SK-MEL-5 (cell line): Measurements from ENCODE around the gene CTDSPL2. TPM values are rescaled to one million over a fixed set of nuclear protein-coding genes. Genes with fewer than 3 reads are reported as not detected.

Experiments
- DNase-seq: peaks from one replicate; pipeline ENCODE4 v3.0.0-alpha.2; 2016; ENCODE audit warnings: low read depth, low spot score
- in situ Hi-C: cut with HindIII; loops from 2 replicates; pipeline ENCODE4 v1.10.0; 2016; ENCODE audit warnings: low sequenced_read_pairs, high pct_unique_total_duplicates, low pct_unique_long_range_greater_than_20kb
- total RNA-seq: library from RNA; depleted of rRNA; stranded (reverse); fragments of >200 nt; shearing (Covaris generic); gene quantifications from 2 replicates; pipeline ENCODE4 v1.2.3, GENCODE V29; 2014; rRNA removed

The CTDSPL2 gene
- total RNA-seq, 1 experiment from 2014 or later, result 56.2 TPM

DNA sequence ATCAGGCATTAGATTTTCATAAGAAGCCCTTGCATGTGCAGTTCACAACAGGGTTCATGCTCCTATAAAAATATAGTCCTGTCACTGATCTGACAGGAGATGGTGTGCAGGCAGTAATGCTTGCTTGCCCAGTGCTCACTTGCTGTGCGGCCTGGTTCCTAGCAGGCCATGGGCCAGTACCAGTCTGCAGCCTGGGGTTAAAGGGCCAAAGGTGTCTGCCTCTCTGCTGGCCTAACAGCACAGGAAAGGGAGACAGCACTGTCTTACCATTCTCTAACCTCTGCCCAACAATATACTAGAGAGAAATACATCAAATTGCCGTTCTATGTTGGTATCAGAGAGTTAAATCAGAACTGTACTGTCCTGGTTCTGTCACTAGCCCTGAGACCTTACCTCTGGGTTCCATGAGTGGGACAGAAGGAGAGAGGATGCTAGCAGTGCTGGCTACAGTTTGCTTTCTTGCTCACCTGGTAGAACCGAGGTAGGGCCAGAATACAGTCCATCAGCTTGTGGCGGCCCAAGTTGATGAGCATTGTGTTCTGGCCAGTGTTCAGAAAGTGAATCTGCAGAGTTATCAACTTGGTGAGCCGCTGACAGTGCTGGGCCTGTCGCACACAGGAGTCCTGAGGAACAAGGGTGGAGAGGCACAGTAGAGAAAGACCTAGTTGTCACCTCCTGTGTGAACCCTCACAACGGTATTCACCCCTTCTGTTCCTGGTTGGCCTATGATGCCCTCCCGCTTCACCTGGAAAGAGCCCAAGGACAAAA, 138.1 kb downstream of the CTDSPL2 start:
- in situ Hi-C loops, result no loop called here

DNA sequence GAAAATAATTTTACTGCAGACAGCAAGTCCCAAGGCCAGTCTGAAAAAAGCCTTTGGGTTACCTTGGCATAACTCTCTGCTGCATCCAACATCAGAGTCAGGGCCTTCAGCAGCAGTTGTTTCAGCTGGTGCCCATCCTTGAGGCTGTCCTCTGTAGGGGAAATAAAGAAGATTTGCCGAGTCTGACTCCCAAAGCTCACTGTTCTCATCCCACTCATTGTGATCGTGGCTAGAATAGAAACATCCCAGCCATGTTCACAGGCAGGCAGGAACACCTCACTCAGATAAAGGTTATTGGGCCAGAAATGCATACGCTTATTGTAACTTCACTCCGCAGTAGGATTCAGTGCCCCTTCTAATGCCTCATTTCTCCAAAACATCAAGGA, 138.7 kb downstream of the CTDSPL2 start:
- DNase-seq, result no peak
- in situ Hi-C loops, result no loop called here

More for the DNA sequence above, 138.1 kb downstream of the CTDSPL2 start:
- no peak for DNase-seq

DNA sequence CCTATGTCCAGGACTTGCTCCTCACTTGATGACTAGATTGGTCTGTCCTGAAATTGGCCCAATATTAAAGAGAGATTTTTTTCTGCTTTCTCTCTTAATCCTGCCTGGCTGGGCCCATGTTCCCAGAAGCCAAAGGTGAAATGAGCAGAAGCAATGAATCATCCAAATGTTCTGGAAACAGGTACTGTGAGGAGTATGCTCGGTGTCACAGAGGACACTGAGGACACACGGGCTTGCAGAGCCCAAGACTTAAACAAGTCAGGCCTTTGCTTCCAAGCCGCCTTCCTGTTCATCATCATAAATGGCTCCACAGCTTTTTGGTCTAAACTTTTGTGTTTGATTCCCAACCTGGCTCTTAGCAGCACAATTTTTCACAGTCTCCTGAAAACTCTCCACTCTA, 140.9 kb downstream of the CTDSPL2 start:
- no peak for DNase-seq
- in situ Hi-C loops, result no loop called here

- DNase-seq, result no peak
- in situ Hi-C loops, result no loop called here
Observed at GRCh38 chr15:44569316-44569715, 141.9 kb downstream of the CTDSPL2 start.

GRCh38 chr15:44570361-44570760, 142.9 kb downstream of the CTDSPL2 start:
- in situ Hi-C loops, result no loop called here
- no peak for DNase-seq

DNA sequence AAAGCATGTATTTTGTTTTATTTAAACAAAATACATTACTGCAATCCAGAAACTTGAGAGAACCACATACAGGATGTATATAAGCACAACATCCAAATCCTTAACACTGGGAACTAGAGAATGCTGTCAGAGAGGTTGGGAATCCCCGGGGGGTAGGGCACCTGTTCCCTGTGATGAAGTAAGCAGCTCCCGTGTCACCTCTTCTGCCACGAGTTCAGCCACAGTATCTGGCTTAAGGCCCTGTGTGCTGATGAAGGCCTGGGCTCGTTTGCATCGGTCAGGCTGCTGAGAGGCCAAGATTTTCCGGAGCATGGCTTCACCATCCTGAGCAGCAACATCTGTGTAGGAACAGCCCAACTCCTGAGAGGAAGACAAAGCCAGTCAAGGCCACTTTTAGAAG, 146.0 kb downstream of the CTDSPL2 start:
- in situ Hi-C loops, result no loop called here
- DNase-seq, result no peak

GRCh38 chr15:44574734-44575133, 147.3 kb downstream of the CTDSPL2 start:
- in situ Hi-C loops, result no loop called here
- DNase-seq, result no peak

Other genes with a start within 250 kb of the CTDSPL2 start
- gene FRMD5, start 232.4 kb upstream of the CTDSPL2 start, total RNA-seq, result 14.3 and 16.3 TPM in 2 replicates
- gene GOLM2, start 138.9 kb upstream of the CTDSPL2 start, total RNA-seq, result 64.1 and 64.5 TPM in 2 replicates
- gene EIF3J, start 109.5 kb downstream of the CTDSPL2 start, total RNA-seq, result 56.5 and 59.4 TPM in 2 replicates
- 43.0 and 48.3 TPM in 2 replicates for gene SPG11, start 236.0 kb downstream of the CTDSPL2 start, total RNA-seq